GM12865 (cell line): ENCODE data around the gene LRRTM3.

Experiments used
- DNase-seq: peaks from one replicate; pipeline ENCODE4 v3.0.0; 2010; ENCODE audit warnings: low read depth
- H3K4me3 ChIP-seq: 2 replicates; pipeline ENCODE4 v1.5.1; 2011; ENCODE audit warnings: mild to moderate bottlenecking, low read depth, low read length, control low read depth
- TF ChIP-seq, protein P1 (sequence below): IDR thresholded peaks from 2 replicates; pipeline ENCODE4 v1.5.1; 2011; ENCODE audit warnings: low read length, control low read depth, low read depth, inconsistent platforms; ENCODE audit not compliant: insufficient read depth; ENCODE audit errors: missing control alignments

LRRTM3 gene

DNA sequence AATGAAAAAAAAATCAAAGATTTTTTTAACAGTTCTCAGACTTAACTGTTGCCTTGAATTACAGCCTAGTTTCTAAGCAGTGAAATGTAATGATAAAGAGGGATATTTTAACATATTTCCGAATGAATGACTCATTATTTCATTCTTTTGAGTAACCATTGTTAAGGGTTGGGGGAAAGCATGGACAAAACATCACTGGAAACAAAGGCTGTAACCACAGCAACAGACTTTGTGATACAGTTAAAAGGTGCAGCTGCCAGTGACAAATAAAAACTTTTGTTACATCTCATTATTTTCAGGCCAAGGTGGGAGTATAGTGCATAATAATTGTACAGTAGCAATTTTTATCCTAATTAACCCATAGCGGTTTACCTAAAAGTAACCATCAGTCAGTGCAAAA, 172.6 kb downstream of the LRRTM3 start:
- H3K4me3 ChIP-seq, result no peak overlapping the region
- DNase-seq, result no peak
- TF ChIP-seq, protein P1, sequence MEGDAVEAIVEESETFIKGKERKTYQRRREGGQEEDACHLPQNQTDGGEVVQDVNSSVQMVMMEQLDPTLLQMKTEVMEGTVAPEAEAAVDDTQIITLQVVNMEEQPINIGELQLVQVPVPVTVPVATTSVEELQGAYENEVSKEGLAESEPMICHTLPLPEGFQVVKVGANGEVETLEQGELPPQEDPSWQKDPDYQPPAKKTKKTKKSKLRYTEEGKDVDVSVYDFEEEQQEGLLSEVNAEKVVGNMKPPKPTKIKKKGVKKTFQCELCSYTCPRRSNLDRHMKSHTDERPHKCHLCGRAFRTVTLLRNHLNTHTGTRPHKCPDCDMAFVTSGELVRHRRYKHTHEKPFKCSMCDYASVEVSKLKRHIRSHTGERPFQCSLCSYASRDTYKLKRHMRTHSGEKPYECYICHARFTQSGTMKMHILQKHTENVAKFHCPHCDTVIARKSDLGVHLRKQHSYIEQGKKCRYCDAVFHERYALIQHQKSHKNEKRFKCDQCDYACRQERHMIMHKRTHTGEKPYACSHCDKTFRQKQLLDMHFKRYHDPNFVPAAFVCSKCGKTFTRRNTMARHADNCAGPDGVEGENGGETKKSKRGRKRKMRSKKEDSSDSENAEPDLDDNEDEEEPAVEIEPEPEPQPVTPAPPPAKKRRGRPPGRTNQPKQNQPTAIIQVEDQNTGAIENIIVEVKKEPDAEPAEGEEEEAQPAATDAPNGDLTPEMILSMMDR, result no peak

- no peak overlapping the region for H3K4me3 ChIP-seq
- DNase-seq, result no peak
- TF ChIP-seq, protein P1, result no peak
These were observed 175.1 kb downstream of the LRRTM3 start for GRCh38 chr10:67100951-67101350.

GRCh38 chr10:67107670-67108069, 181.8 kb downstream of the LRRTM3 start:
- TF ChIP-seq, protein P1, result no peak
- DNase-seq, result no peak
- no peak overlapping the region for H3K4me3 ChIP-seq

DNA sequence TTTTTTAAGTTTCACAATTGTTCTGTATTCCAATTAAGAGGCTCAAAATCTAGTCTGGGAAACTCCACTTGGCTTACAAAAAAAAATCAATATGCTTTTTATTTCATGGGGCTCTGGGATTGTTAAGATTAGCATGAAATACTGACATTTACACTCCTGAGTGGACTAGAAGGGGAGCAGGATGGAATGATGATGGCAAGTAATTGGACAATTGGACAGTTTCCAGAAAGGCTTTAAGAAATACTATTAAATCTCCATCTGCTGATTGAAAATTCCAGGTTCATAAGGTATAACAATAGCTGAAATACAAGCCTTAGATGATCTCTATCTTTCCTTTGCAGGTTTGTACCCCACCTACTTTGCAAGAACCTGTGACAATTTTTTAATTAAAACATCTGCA, 184.4 kb downstream of the LRRTM3 start:
- TF ChIP-seq, protein P1, result no peak
- DNase-seq, result no peak
- H3K4me3 ChIP-seq, result no peak overlapping the region

GRCh38 chr10:67112765-67113164, 186.9 kb downstream of the LRRTM3 start:
- H3K4me3 ChIP-seq, result no peak overlapping the region
- TF ChIP-seq, protein P1, result no peak
- DNase-seq, result no peak

DNA sequence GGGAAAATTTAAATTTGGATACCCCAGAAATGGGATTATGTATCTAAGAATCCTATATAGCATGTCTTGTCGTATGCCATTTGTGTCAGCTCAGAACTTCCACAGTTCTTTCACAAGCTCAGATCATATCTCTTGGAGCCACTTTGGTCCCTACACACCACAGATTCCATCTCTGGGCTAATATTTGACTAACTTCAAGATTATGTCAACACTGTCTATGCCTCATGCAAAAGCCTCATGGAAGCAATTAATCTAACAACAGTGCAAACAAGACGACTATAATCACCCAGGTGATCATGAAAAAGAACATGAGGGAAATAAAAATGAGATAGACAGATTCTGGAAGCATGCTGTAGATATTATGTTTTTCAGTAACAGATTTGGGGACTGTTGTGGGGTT, 189.1 kb downstream of the LRRTM3 start:
- DNase-seq, result no peak
- H3K4me3 ChIP-seq, result no peak overlapping the region
- TF ChIP-seq, protein P1, result no peak

DNA sequence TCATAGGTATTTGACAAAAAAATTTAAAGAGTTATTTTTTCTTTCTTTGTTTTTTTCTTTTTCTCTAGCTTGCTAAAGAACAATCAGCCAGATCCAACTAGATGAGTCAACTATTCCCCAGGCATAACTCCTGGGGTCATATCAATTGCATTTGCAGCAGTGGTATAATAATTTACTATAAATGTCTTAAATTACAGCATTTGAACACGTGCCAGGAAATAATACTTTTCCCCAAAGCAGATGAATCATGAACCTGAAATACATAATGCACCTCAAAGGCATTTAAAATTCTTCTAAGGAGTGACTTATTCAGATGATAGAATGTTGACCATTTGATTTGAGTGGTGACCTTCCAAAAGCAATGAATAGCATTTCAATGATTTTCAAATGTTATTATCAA, 190.1 kb downstream of the LRRTM3 start:
- no peak for DNase-seq
- TF ChIP-seq, protein P1, result no peak
- H3K4me3 ChIP-seq, result no peak overlapping the region
